CD4-positive, alpha-beta T cell treated with Interleukin-6 for 4 hours (primary cell): ENCODE data around the gene SMARCA4.
"Not testable (repeated sequence)": the region's sequence is repeated elsewhere in the genome, so short reads cannot be mapped to it uniquely, and the experiment has no call there.

Experiments
- DNase-seq: peaks from one replicate; pipeline ENCODE4 v3.0.0-alpha.2; 2020; ENCODE audit warnings: mixed read lengths

Gene SMARCA4

DNA sequence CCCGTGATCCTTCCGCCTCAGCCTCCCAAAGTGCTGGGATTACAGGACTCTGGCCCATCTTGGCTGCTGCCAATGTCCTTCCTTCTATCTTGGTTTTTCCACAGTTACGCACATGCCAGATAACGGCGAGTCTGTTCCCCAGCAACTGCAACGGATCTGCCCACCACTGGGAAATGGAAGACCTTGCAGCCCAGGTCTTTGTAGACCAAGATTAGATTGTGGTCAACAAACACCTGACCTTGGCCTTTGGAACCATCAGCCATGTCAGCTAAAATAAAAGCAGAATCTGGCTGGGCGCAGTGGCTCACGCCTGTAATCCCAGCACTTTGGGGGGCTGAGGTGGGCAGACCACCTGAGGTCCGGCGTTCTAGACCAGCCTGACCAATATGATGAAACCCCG lies 118.1 kb downstream of the SMARCA4 start:
- DNase-seq = no peak

DNA sequence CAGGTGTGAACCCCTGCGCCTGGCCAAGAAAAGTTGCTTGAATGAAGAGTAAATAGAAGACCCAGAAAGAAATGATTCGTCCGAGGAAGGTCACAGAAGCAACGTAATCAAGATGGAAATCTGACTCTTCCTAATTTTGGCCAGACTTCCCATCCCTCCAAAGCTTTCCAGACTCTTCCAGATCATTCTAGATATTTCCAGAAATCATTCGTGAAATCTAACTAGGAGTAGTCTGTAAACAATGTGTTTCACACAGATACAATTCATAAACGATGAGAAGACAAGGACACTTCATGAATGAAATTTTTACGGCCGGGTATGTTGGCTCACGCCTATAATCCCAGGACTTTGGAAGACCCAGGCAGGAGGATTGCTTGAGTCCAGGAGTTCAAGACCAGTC lies 119.2 kb downstream of the SMARCA4 start:
- DNase-seq = no peak

DNA sequence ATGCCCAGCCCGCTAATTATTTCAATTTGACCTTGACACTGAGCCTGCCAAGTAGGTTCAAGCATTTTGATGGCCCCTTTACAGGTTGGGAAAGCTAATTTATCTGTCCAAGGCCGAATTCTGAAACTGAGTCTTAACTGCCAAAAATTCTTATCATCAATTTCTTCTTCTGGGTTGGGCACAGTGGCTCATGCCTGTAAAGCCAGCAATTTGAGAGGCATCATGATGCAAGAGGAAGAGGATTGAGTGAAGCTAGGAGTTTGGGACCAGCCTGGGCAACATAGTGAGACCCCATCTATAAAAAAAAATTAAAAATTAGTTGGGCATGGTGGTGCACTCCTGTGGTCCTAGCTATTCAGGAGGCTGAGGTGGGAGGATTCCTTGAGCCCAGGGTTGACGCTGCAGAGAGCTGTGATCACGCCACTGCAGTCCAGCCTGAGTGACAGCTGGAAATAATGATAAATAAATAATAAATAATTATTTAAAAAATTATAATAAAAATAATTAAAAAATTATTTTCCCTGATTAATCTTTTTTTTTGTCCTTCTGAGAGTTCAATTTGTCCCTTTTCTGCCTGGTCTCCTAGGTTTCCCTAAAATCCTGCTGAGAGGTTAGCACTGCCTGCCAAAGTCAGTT lies 127.2 kb downstream of the SMARCA4 start:
- DNase-seq = no peak

DNA sequence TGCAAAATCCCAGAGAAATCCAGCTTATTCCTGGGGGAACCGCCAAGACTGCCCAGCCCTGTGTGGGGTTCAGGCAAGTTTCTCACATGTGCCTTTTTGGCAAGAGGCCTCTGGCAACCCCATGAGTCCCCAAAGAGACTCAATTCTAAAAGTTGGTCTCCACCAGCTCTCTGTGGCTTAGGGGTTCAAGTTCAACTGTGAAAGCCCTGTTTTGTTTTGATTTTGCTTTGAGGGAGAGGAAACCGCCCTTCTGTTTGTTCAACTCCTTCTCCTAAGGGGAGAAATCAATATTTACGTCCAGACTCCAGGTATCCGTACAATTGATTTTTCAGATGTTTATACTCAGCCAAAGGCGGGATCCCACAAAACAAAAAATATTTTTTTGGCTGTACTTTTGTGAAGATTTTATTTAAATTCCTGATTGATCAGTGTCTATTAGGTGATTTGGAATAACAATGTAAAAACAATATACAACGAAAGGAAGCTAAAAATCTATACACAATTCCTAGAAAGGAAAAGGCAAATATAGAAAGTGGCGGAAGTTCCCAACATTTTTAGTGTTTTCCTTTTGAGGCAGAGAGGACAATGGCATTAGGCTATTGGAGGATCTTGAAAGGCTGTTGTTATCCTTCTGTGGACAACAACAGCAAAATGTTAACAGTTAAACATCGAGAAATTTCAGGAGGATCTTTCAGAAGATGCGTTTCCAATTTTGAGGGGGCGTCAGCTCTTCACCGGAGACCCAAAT lies 127.8 kb downstream of the SMARCA4 start:
- DNase-seq = no peak

DNA sequence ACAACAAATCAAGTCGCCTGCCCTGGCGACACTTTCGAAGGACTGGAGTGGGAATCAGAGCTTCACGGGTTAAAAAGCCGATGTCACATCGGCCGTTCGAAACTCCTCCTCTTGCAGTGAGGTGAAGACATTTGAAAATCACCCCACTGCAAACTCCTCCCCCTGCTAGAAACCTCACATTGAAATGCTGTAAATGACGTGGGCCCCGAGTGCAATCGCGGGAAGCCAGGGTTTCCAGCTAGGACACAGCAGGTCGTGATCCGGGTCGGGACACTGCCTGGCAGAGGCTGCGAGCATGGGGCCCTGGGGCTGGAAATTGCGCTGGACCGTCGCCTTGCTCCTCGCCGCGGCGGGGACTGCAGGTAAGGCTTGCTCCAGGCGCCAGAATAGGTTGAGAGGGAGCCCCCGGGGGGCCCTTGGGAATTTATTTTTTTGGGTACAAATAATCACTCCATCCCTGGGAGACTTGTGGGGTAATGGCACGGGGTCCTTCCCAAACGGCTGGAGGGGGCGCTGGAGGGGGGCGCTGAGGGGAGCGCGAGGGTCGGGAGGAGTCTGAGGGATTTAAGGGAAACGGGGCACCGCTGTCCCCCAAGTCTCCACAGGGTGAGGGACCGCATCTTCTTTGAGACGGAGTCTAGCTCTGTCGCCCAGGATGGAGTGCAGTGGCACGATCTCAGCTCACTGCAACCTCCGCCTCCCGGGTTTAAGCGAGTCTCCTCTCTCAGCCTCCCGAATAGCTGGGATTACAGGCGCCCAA lies 128.6 kb downstream of the SMARCA4 start, which contains the start of gene LDLR:
Gene LDLR (plus strand): TSS at position 210 of the 760 bp plus-strand sequence. CDS start 86 bp downstream, at position 296.
- peak; percentile 83 for DNase-seq

DNA sequence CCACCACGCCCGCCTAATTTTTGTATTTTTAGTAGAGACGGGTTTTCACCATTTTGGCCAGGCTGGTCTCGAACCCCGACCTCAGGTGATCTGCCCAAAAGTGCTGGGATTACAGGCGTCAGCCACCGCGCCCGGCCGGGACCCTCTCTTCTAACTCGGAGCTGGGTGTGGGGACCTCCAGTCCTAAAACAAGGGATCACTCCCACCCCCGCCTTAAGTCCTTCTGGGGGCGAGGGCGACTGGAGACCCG lies 129.1 kb downstream of the SMARCA4 start:
- DNase-seq = not testable (repeated sequence)

DNA sequence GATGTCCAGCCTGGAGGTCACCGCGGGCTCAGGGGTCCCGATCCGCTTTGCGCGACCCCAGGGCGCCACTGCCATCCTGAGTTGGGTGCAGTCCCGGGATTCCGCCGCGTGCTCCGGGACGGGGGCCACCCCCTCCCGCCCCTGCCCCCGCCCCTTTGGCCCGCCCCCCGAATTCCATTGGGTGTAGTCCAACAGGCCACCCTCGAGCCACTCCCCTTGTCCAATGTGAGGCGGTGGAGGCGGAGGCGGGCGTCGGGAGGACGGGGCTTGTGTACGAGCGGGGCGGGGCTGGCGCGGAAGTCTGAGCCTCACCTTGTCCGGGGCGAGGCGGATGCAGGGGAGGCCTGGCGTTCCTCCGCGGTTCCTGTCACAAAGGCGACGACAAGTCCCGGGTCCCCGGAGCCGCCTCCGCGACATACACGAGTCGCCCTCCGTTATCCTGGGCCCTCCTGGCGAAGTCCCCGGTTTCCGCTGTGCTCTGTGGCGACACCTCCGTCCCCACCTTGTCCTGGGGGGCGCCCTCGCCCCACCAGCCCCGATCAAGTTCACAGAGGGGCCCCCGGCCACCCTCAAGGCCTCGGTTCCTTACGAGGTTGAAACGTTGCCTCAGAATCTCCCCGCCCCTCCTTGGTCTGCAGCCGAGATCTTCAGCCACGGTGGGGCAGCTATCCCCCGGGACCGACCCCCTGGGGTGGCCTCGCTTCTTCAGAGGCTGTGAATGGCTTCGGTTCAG lies 129.6 kb downstream of the SMARCA4 start:
- peak; percentile 99 for DNase-seq

DNA sequence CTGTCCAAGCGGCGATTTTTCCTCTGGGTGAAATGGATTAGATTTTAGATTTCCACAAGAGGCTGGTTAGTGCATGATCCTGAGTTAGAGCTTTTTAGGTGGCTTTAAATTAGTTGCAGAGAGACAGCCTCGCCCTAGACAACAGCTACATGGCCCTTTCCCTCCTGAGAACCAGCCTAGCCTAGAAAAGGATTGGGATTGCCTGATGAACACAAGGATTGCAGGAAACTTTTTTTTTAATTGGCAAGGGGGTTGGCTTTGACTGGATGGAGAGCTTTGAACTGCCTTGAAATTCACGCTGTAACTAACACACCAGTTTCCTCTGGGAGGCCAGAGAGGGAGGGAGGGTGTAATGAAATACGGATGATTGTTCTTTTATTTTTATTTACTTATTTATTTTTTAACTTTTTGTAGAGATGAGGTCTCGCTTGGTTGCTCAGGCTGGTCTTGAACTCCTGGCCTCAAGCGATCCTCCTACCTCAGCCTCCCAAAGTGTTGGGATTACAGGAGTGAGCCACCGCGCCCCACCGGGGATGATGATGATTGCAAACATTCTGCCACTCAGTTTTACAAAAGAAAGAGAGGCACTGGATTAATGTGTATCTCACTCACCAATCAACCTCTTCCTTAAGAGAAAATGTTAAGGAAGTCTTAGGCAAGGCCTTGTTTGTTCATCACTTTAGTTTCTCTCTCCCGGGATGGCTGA lies 130.3 kb downstream of the SMARCA4 start:
- DNase-seq = no peak

DNA sequence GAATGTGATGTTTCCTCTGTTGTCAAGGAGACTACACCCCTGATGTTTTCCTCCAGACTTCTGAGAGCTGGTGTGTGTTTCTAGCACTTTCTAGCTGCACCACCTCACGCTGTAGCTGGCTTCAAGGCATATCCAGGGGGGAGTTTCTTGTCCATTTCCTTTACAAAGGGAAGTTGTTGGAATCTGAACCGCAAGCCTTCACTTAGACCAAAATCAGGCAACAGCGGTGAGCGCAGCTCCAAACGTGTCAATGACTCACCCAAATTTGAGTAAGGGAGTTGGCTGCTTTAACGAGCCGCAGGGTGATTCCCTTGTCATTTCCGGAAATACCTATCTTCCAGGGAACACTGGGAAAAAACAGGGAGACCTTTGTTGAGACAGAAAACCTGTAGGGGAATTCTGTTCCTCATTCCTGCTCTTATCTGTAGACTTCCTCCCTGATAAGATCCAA lies 130.9 kb downstream of the SMARCA4 start:
- peak; percentile 66 for DNase-seq

DNA sequence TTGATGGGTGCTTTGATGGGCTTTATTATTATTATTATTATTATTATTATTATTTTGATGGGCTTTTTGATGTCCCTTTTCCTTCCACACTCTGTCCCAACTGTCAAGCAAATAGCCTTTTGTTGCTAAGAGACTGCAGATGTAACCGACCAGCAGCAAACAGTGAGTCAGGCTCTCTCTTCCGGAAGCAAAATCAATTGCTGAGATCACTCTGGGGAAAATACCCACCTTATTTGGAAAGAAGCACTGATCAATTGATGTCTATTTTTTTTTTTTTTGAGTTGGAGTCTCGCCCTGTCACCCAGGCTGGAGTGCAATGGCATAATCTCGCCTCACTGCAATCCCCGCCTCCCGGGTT lies 131.3 kb downstream of the SMARCA4 start:
- peak; percentile 50 for DNase-seq

DNA sequence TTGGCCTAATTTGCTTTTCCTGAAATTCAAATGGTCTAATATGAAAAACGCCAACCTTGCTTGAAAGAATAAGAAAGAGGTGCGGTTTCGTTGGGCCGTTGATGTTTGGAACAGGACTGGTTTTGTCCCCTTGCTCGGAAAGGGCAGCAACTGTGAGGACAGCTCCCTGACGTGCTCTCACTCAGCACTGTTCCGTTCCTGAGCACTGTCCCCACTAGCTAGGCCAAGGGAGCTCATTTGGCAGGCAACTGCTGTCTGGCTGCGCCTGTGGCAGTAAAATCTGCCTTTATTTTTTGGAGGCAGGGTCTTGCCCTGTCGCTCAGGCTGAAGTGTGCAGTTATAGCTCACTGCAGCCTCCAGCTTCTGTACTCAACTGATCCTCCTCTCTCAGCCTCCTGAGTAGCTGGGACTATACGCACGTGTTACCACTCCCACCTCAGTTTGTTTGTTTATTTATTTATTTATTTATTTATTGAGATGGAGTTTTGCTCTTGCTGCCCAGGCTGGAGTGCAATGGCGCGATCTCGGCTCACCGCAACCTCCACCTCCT lies 132.9 kb downstream of the SMARCA4 start:
- DNase-seq = no peak

DNA sequence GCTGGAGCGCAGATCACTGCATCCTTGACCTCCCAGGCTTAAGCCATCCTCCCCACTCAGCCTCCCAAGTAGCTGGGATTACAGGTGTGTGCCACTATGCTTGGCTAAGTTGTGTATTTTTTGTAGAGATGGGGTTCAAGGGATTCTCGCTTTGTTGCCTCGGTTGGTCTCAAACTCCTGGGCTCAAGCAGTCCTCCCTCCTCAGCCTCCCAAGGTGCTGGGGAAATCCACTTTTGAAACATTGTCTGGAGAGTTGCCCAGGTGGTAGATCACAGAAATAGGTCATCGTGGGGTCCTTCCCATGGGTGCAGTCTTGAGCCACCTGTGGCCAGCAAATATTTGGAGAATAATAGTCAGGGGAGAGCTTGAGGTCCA lies 133.7 kb downstream of the SMARCA4 start:
- no peak for DNase-seq

DNA sequence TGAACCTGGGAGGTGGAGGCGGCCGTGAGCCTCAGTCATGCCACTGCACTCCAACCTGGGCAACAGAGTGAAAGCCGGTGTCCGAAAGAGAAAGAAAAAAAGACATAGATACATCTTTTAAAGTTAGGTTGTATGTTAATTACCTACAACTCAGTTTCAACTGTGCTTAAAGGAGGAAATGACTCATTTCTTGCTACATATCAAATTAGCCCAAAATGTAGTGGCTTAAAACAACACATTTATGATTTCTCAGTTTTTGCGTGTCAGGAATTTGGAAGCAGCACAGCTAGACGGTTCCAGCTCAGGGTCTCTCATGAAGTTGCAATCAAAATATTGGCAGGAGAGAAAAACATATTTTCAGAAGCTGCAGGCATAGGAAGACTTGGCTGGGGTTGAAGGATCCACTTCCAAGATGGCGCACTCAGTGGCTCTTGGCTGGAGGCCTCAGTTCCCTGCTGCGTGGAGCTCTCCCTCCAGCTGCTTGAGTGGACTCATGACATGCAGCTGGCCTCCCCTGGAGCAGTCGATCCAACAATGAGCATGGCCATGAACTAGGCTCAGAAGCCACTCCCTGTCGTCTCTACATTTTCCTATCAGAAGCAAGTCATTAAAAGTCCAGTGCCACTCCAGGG lies 135.5 kb downstream of the SMARCA4 start:
- DNase-seq = peak; percentile 37

DNA sequence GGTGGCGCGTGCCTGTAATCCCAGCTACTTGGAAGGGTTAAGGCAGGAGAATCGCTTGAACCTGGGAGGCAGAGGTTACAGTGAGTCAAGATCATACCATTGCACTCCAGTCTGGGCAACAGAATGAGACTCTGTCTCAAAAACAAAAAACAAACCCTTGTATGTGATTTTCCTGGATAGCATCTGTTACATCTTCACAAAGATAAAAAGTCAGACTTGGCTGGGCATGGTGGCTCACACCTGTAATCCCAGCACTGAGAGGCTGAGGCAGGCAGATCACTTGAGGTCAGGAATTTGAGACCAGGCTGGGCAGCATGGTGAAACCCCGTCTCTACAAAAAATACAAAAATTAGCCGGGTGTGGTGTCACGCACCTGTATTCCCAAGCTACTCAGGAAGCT lies 136.5 kb downstream of the SMARCA4 start:
- DNase-seq = not testable (repeated sequence)

DNA sequence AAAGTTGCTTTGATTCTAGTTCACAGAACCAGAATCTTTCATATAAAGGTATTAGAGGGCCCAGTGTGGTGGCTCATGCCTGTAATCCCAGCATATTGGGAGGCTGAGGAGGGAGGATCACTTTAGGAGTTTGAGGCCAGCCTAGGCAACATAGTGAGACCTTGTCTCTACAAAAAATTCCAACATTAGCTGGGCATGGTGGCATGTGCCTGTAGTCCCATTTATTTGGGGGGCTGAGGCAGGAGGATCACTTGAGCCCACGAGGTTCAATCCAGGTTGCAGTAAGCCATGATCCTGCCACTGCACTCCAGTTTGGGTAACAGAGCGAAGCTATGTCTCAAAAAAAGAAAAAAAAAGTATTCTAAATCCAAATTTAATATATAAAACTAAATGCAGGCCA lies 137.5 kb downstream of the SMARCA4 start:
- no peak for DNase-seq

DNA sequence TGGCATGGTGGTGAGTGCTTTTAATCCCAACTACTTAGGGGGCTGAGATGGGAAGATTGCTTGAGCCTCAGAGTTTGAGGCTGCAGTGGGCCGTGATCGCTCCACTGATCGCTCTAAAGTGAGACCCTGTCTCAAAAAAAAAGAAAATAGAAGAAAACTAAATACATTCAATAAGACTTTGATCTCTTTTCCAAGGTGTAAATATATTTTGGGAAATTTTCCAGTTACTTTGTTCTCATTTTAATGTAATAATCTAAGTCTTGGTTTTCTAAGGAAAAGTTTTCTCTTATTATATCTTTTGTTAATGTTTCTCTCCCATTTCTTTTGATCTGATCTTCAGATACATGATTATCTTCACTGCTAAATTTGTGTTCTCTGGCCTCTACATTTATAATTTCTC lies 138.0 kb downstream of the SMARCA4 start:
- DNase-seq = no peak

DNA sequence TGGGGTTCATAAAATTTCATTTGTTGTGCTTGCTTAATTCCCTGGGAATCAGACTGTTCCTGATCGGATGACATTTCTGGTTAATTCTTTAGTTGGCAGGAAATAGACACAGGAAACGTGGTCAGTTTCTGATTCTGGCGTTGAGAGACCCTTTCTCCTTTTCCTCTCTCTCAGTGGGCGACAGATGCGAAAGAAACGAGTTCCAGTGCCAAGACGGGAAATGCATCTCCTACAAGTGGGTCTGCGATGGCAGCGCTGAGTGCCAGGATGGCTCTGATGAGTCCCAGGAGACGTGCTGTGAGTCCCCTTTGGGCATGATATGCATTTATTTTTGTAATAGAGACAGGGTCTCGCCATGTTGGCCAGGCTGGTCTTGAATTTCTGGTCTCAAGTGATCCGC lies 139.2 kb downstream of the SMARCA4 start:
- no peak for DNase-seq

DNA sequence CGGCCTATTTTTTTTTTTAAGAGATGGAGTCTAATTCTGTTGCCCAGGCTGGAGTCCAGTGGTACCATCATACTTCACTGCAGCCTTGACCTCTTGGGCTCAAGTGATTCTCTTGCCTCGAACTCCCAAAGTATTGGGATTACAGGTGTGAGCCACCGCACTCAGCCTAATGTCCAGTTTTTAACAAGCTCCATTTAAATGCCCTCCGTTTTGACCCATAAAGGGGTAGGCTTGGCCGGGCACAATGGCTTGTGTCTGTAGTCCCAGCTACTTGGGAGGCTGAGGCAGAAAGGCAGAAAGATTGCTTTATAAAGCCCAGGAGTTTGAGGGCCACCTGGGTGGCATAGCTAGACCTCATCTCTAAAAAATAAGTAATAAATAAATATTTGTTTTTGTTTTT lies 140.2 kb downstream of the SMARCA4 start:
- no peak for DNase-seq

DNA sequence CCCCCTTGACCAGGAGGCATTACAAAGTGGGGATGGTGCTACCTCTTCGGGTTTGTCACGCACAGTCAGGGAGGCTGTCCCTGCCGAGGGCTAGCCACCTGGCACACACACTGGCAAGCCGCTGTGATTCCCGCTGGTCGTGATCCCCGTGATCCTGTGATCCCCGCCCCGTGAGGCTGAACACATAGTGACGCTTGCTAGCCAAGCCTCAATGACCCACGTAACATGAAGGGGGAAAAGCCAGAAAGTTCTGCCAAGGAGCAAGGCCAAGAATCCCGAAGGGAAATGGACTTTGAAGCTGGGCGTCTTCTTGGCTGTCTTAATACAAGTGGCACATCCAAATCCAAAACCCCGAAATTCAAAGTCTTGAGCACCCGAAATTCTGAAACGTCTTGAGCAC lies 142.1 kb downstream of the SMARCA4 start:
- DNase-seq = no peak

DNA sequence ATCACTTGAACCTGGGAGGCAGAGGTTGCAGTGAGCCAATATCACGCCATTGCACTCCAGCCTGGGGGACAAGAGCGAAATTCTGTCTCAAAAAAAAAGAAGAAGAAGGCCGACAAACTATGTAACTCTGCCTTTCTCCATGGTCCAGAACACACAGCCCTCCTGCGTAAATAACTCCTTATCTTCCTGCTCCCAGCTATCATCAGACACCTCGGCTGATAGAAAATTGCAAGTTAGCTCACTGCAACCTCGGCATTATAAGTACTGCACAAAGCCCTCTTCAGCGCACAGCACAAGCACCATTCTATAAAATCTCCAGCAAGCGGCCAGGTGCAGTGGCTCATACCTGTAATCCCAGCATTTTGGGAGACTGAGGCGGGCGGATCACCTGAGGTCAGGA lies 142.8 kb downstream of the SMARCA4 start:
- not testable (repeated sequence) for DNase-seq

DNA sequence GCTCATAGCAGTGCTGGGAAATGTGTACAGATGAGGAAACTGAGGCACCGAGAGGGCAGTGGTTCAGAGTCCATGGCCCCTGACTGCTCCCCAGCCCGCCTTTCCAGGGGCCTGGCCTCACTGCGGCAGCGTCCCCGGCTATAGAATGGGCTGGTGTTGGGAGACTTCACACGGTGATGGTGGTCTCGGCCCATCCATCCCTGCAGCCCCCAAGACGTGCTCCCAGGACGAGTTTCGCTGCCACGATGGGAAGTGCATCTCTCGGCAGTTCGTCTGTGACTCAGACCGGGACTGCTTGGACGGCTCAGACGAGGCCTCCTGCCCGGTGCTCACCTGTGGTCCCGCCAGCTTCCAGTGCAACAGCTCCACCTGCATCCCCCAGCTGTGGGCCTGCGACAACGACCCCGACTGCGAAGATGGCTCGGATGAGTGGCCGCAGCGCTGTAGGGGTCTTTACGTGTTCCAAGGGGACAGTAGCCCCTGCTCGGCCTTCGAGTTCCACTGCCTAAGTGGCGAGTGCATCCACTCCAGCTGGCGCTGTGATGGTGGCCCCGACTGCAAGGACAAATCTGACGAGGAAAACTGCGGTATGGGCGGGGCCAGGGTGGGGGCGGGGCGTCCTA lies 144.3 kb downstream of the SMARCA4 start:
- no peak for DNase-seq

DNA sequence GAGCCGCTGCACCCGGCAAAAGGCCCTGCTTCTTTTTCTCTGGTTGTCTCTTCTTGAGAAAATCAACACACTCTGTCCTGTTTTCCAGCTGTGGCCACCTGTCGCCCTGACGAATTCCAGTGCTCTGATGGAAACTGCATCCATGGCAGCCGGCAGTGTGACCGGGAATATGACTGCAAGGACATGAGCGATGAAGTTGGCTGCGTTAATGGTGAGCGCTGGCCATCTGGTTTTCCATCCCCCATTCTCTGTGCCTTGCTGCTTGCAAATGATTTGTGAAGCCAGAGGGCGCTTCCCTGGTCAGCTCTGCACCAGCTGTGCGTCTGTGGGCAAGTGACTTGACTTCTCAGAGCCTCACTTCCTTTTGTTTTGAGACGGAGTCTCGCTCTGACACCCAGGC lies 145.6 kb downstream of the SMARCA4 start:
- no peak for DNase-seq
